ENCODE results near the gene SDCCAG8.
"Not testable (repeated sequence)": the region's sequence is repeated elsewhere in the genome, so short reads cannot be mapped to it uniquely, and the experiment has no call there.

Gene SDCCAG8

GRCh38 chr1:243255791-243256512 is at the start of gene SDCCAG8:
Gene SDCCAG8, plus strand, starts transcription at chr1:243256041. Its CDS starts 133 bp downstream, at chr1:243256174.
- DNase-seq (ENCODE audit: low spot score): peak; percentile 93

- not testable (repeated sequence) for DNase-seq (ENCODE audit: low spot score)
Observed at GRCh38 chr1:243211984-243212383, 43.9 kb upstream of the SDCCAG8 start.

- peak; percentile 24 for DNase-seq (ENCODE audit: low spot score)
Observed at GRCh38 chr1:243213045-243213787, 42.6 kb upstream of the SDCCAG8 start.

GRCh38 chr1:243215276-243215875 is 40.5 kb upstream of the SDCCAG8 start:
- not testable (repeated sequence) for DNase-seq (ENCODE audit: low spot score)

GRCh38 chr1:243216741-243217140 is 39.1 kb upstream of the SDCCAG8 start:
- DNase-seq (ENCODE audit: low spot score): no peak

GRCh38 chr1:243217349-243217748 is 38.5 kb upstream of the SDCCAG8 start:
- no peak for DNase-seq (ENCODE audit: low spot score)

GRCh38 chr1:243218059-243218458 is 37.8 kb upstream of the SDCCAG8 start:
- DNase-seq (ENCODE audit: low spot score): no peak

- no peak for DNase-seq (ENCODE audit: low spot score)
Observed at GRCh38 chr1:243227622-243228021, 28.2 kb upstream of the SDCCAG8 start.

GRCh38 chr1:243229526-243229925 is 26.3 kb upstream of the SDCCAG8 start:
- no peak for DNase-seq (ENCODE audit: low spot score)

- no peak for DNase-seq (ENCODE audit: low spot score)
Observed at GRCh38 chr1:243230914-243231313, 24.9 kb upstream of the SDCCAG8 start.

GRCh38 chr1:243233908-243234307 is 21.9 kb upstream of the SDCCAG8 start:
- DNase-seq (ENCODE audit: low spot score): no peak

- no peak for DNase-seq (ENCODE audit: low spot score)
Observed at GRCh38 chr1:243234978-243235647, 20.7 kb upstream of the SDCCAG8 start.

GRCh38 chr1:243236604-243237252 is 19.1 kb upstream of the SDCCAG8 start:
- no peak for DNase-seq (ENCODE audit: low spot score)

- no peak for DNase-seq (ENCODE audit: low spot score)
Observed at GRCh38 chr1:243244432-243244841, 11.4 kb upstream of the SDCCAG8 start.

GRCh38 chr1:243246916-243247315 is 8.9 kb upstream of the SDCCAG8 start:
- no peak for DNase-seq (ENCODE audit: low spot score)

- no peak for DNase-seq (ENCODE audit: low spot score)
Observed at GRCh38 chr1:243247901-243248300, 7.9 kb upstream of the SDCCAG8 start.

GRCh38 chr1:243249214-243249613 is 6.6 kb upstream of the SDCCAG8 start:
- DNase-seq (ENCODE audit: low spot score): no peak

- DNase-seq (ENCODE audit: low spot score): no peak
Observed at GRCh38 chr1:243250102-243250501, 5.7 kb upstream of the SDCCAG8 start.

GRCh38 chr1:243251539-243251938 is 4.3 kb upstream of the SDCCAG8 start:
- no peak for DNase-seq (ENCODE audit: low spot score)

- no peak for DNase-seq (ENCODE audit: low spot score)
Observed at GRCh38 chr1:243253211-243253925, 2.5 kb upstream of the SDCCAG8 start.

- no peak for DNase-seq (ENCODE audit: low spot score)
Observed at GRCh38 chr1:243253926-243254232, 2.0 kb upstream of the SDCCAG8 start.

Data from AG08396 (cell line).